CD4-positive, alpha-beta T cell (primary cell): Measurements from ENCODE around the gene COBL. TPM values are rescaled to one million over a fixed set of nuclear protein-coding genes. Genes with fewer than 3 reads are reported as not detected.

Source experiments
- ATAC-seq: fragments of 200-7000 bp; cut with Tn5 transposase; one replicate; pipeline ENCODE4 v1.10.0; 2022; ENCODE audit warnings: mild to moderate bottlenecking; ENCODE audit not compliant: poor library complexity
- CTCF ChIA-PET: fragments of 350-600 bp; sonication (Branson Sonifier 250); formaldehyde crosslinking; loops from one replicate; lab custom pipeline; 2021; ENCODE audit warnings: antibody characterized with exemption, inconsistent platforms; lab: Charles Lee
- POLR2A ChIA-PET: fragments of 350-600 bp; sonication (Branson Sonifier 250); formaldehyde crosslinking; loops from one replicate; lab custom pipeline; 2021; ENCODE audit warnings: antibody characterized with exemption, inconsistent platforms; lab: Charles Lee
- DNase-seq, 14 experiments: peaks; one replicate each; pipeline ENCODE4 v3.0.0-alpha.2; 2013 to 2020; ENCODE audit warnings: mixed read lengths in 2 of 14
- H3K27ac ChIP-seq, 2 donors: one replicate each; pipeline versions ENCODE4 v1.5.1 to v1.7.0; 2013; ENCODE audit warnings: low read length in 2 of 2, low read depth in 1 of 2, mild to moderate bottlenecking in 1 of 2
- H3K27me3 ChIP-seq, 2 experiments: 1 replicate in 1 of 2; 2 replicates in 1 of 2; pipeline versions ENCODE4 v1.6.1 to v1.7.0; 2013; ENCODE audit warnings: low read length in 2 of 2, control low read depth in 1 of 2, mild to moderate bottlenecking in 1 of 2, moderate library complexity in 1 of 2; ENCODE audit not compliant: insufficient read depth in 2 of 2, control insufficient read depth in 1 of 2
- H3K36me3 ChIP-seq: one replicate; pipeline ENCODE4 v1.6.1; 2013; ENCODE audit warnings: low read length, control low read depth; ENCODE audit not compliant: insufficient read depth
- H3K4me1 ChIP-seq: one replicate; pipeline ENCODE4 v1.6.1; 2013; ENCODE audit warnings: low read length, control low read depth; ENCODE audit not compliant: insufficient read depth
- H3K4me3 ChIP-seq: one replicate; pipeline ENCODE4 v1.5.1; 2013; ENCODE audit warnings: mild to moderate bottlenecking, low read length, moderate library complexity
- H3K9me3 ChIP-seq, 2 experiments: 1 replicate in 1 of 2; 2 replicates in 1 of 2; pipeline versions ENCODE4 v1.6.1 to v1.7.0; 2013; ENCODE audit warnings: low read length in 2 of 2, mild to moderate bottlenecking in 2 of 2, control low read depth in 1 of 2, moderate library complexity in 1 of 2; ENCODE audit not compliant: control insufficient read depth in 1 of 2, insufficient read depth in 1 of 2
- H3K27ac Mint-ChIP-seq: one replicate; pipeline ENCODE4 v1.8.0; 2020; ENCODE audit warnings: mixed read lengths
- H3K27me3 Mint-ChIP-seq: one replicate; pipeline ENCODE4 v1.8.0; 2021; ENCODE audit warnings: mixed read lengths
- H3K36me3 Mint-ChIP-seq: one replicate; pipeline ENCODE4 v1.8.0; 2021; ENCODE audit warnings: low read depth, mixed read lengths
- H3K4me1 Mint-ChIP-seq: one replicate; pipeline ENCODE4 v1.8.0; 2021; ENCODE audit warnings: low read depth, mixed read lengths
- H3K4me3 Mint-ChIP-seq: one replicate; pipeline ENCODE4 v1.8.0; 2020; ENCODE audit warnings: mild to moderate bottlenecking, mixed read lengths
- H3K9me3 Mint-ChIP-seq: one replicate; pipeline ENCODE4 v1.8.0; 2020; ENCODE audit warnings: mixed read lengths
- intact Hi-C, 2 experiments: fragments of 100-400 bp; cut with DNase I in 1 of 2; cut with micrococcal nuclease in 1 of 2; formaldehyde crosslinking; loops; one replicate each; pipeline versions ENCODE4 v1.15.1 to v1.9.0; 2023 to 2025; cut with DNase I, micrococcal nuclease
- total RNA-seq, 174 experiments: library from RNA in 2 of 174; stranded (reverse) in 2 of 174; gene quantifications; one replicate each; pipeline ENCODE4 v1.2.3 and lab custom pipeline; 2021 to 2026
- TF ChIP-seq, protein P1 (sequence below): fragments of 200-600 bp; IDR thresholded peaks from one replicate; pipeline ENCODE4 v1.8.0; 2022; ENCODE audit warnings: antibody characterized with exemption, mild to moderate bottlenecking

Gene COBL
- total RNA-seq, 2 experiments from 2014 or later = not detected

GRCh38 chr7:51009716-51010496 is 306.7 kb downstream of the COBL start:
- Histone ChIP-seq H3K27me3 (no peaks in the 10 kb centered on the region), H3K9me3 (no peaks in the 10 kb centered on the region), H3K27ac (no peak overlapping the region), H3K36me3 (no peaks in the 10 kb centered on the region), H3K4me1 (no peaks in the 10 kb centered on the region), H3K4me3 (no peak overlapping the region)
- H3K27ac Mint-ChIP-seq = no peak overlapping the region
- DNase-seq = no peak
- H3K9me3 Mint-ChIP-seq = no peaks in the 10 kb centered on the region
- TF ChIP-seq, protein P1, sequence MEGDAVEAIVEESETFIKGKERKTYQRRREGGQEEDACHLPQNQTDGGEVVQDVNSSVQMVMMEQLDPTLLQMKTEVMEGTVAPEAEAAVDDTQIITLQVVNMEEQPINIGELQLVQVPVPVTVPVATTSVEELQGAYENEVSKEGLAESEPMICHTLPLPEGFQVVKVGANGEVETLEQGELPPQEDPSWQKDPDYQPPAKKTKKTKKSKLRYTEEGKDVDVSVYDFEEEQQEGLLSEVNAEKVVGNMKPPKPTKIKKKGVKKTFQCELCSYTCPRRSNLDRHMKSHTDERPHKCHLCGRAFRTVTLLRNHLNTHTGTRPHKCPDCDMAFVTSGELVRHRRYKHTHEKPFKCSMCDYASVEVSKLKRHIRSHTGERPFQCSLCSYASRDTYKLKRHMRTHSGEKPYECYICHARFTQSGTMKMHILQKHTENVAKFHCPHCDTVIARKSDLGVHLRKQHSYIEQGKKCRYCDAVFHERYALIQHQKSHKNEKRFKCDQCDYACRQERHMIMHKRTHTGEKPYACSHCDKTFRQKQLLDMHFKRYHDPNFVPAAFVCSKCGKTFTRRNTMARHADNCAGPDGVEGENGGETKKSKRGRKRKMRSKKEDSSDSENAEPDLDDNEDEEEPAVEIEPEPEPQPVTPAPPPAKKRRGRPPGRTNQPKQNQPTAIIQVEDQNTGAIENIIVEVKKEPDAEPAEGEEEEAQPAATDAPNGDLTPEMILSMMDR = no peak
- H3K4me3 Mint-ChIP-seq = no peak overlapping the region
- no peaks in the 10 kb centered on the region for H3K4me1 Mint-ChIP-seq
- ChIA-PET CTCF (no interaction called here), POLR2A (no interaction called here)
- H3K27me3 Mint-ChIP-seq = no peaks in the 10 kb centered on the region
- ATAC-seq = no peak
- H3K36me3 Mint-ChIP-seq = no peaks in the 10 kb centered on the region
- intact Hi-C loops = no loop called here

- TF ChIP-seq, protein P1 = no peak
- POLR2A ChIA-PET = no interaction called here
- no peak for DNase-seq
- Mint-ChIP-seq H3K4me3 (no peak overlapping the region), H3K9me3 (no peaks in the 10 kb centered on the region), H3K27ac (no peak overlapping the region), H3K36me3 (no peaks in the 10 kb centered on the region), H3K27me3 (no peaks in the 10 kb centered on the region), H3K4me1 (no peaks in the 10 kb centered on the region)
- Histone ChIP-seq H3K4me1 (no peaks in the 10 kb centered on the region), H3K4me3 (no peak overlapping the region), H3K9me3 (no peaks in the 10 kb centered on the region), H3K36me3 (no peaks in the 10 kb centered on the region), H3K27me3 (no peaks in the 10 kb centered on the region), H3K27ac (no peak overlapping the region)
- CTCF ChIA-PET = no interaction called here
- ATAC-seq = no peak
- intact Hi-C loops = no loop called here
Observed at GRCh38 chr7:51007551-51008505, 308.8 kb downstream of the COBL start.

GRCh38 chr7:51006483-51007235 is 309.9 kb downstream of the COBL start:
- Histone ChIP-seq H3K9me3 (no peaks in the 10 kb centered on the region), H3K27me3 (no peaks in the 10 kb centered on the region), H3K4me1 (no peaks in the 10 kb centered on the region), H3K4me3 (no peak overlapping the region), H3K27ac (no peak overlapping the region), H3K36me3 (no peaks in the 10 kb centered on the region)
- Mint-ChIP-seq H3K9me3 (no peaks in the 10 kb centered on the region), H3K4me3 (no peak overlapping the region), H3K27ac (no peak overlapping the region), H3K36me3 (no peaks in the 10 kb centered on the region), H3K4me1 (no peaks in the 10 kb centered on the region), H3K27me3 (no peaks in the 10 kb centered on the region)
- CTCF ChIA-PET = no interaction called here
- no peak for DNase-seq
- TF ChIP-seq, protein P1 = no peak
- ATAC-seq = no peak
- POLR2A ChIA-PET = no interaction called here
- intact Hi-C loops = no loop called here
